GM21737 (cell line): ENCODE data around the gene POLA2.
"Not testable (repeated sequence)": the region's sequence is repeated elsewhere in the genome, so short reads cannot be mapped to it uniquely, and the experiment has no call there.

Source experiments
- ATAC-seq: cut with Tn5 transposase; IDR thresholded peaks from one replicate; pipeline ENCODE4 v1.9.1; 2021; ENCODE audit warnings: mild to moderate bottlenecking, moderate library complexity; ENCODE audit not compliant: unreplicated experiment

Gene POLA2

DNA sequence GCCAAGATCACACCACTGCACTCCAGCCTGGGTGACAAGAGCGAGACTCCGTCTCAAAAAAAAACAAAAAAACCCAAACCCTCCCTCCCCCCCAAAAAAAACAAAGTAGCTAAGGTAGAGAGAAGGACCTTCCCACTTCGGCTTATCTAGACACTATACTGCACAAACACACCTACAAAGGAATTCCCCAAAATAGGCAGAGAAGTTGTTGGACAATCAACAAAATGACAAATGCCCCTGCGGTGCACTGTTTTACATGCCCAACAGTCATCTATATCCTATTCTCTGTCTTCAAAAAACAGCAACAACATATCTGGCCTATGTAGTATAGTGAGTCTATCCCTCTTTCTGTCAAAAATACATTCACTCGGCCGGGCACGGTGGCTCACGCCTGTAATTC is 65.3 kb downstream of the POLA2 start:
- no peak for ATAC-seq

DNA sequence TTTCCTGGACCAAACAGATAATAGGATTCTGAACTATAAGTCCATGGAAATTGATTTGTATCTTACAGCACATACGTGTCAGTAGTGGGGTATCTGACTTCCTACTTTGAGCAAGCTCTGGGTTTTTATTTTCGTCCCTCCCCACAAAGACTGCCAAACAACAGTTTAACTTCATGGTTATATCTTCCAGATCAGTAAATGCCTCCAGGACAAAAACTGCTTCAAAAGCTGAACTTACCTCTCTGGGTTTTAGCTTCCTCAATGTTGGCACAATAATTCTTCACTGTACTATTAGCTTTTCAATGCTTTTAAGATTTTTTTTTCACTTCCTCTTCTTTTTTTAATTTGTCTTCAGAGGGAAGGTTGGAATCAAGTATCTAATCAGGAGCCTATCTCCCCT is 67.7 kb downstream of the POLA2 start:
- ATAC-seq, result no peak

GRCh38 chr11:65329944-65330403 is 68.2 kb downstream of the POLA2 start:
- ATAC-seq, result no peak

DNA sequence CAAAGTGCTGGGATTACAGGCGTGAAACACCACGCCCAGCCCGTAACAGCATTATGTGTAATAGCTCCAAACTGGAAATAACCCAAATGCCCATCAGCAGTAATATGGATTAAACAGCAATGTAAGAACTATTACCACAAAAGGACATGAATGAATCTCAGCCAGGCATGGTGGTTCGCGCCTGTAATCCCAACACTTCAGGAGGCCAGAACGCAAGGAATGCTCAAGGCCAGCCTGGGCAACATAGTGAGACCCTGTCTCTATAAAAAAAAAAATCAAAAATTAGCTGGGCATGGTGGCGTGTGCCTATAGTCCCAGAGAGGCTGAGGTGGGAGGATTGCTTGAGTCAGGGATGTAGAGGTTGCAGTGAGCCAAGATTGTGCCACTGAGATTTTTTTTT is 68.8 kb downstream of the POLA2 start:
- ATAC-seq, result no peak

GRCh38 chr11:65332591-65332990 is 70.8 kb downstream of the POLA2 start:
- ATAC-seq, result not testable (repeated sequence)

- no peak for ATAC-seq
Observed at GRCh38 chr11:65334696-65335295, 73.0 kb downstream of the POLA2 start.

- no peak for ATAC-seq
Observed at GRCh38 chr11:65338676-65339075, 76.9 kb downstream of the POLA2 start.

DNA sequence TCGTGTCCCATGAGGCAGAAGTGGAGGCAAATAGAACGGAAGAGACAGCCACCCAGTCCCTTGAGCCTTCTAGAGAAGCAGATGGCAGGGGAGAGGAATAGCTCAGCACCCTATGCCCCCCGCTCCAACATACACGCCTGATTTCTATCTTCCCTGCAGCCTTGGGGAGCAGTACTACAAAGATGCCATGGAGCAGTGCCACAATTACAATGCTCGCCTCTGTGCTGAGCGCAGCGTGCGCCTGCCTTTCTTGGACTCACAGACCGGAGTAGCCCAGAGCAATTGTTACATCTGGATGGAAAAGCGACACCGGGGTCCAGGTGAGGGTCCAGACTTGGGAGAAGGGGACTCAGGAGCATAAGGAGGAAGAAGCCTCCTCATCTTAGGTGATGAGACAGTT is 78.5 kb downstream of the POLA2 start:
- ATAC-seq, result no peak

- no peak for ATAC-seq
Observed at GRCh38 chr11:65341856-65342255, 80.1 kb downstream of the POLA2 start.
